ENCODE results near the gene CACNA1H.
A peak's percentile ranks its signal among the peaks of the same experiment; 100 is the strongest.
"Not testable (repeated sequence)": the region's sequence is repeated elsewhere in the genome, so short reads cannot be mapped to it uniquely, and the experiment has no call there.

Gene CACNA1H

DNA sequence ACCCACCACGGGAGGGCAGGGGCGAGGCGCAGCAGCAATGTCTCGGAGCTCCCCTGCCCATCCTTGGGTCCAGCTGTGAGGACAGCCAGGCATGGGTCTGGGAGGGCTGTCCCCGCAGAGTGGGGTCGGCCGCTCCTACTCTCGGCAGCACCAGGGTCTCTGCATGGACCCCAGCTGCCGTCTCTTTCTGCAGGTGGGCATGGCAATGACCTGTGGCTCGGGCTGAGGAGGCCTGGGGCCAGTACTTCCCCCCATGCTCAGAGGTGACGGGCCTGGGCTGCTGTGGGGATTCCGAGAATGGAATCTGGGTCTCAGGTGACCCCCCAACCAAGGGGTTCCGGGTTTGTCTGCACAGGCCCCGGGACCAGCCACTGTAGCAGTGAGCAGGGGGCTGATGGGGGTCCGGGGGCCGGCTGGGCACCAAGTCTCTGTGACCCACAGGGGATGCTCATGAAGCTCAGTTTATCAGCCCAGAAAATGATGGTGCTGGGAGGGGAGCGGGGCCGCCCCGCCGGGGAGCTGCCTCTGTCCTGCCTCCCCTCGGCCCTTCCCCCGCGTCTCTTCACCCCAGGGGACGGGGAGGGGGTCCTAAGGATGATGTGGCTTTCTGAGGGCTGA lies 23.5 kb downstream of the CACNA1H start:
- no peak for DNase-seq

DNA sequence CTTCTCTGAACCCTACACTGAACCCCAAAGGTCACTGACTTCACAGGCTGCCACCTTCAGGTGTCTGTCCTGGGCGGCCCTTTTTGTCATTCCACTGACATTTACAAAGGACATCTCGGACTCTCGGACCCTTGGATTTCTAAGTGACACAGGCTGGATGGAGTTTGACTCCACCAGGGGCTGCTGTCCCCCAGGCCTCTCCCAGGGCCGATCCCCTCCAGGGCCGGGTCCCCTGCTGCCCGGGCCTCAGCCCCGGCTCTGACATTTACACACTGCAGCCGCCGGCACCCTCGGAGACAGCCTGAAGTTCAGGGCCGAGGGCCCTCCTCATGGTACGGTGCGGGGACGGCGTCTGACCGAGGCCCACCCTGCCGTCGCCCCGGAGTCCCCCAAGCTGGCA lies 24.1 kb downstream of the CACNA1H start:
- no peak for DNase-seq

DNA sequence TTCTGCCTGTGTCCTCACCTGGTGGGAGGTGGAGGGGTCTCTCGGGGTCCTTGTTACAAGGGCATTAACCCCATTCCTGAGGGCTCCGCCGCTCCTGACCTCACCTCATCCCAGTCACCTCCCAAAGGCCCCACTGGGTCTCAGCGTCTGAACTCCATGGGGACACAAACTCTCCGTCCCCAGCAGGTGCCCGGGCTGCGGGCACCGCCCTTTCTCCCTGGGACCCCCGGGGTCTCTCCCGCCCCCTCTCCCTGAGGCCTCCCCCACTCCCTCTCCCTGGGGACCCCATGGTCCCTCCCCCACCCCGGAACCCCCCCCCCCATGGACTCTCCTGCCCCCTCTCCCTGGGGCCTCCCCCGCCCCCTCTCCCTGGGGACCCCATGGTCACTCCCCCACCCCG lies 24.8 kb downstream of the CACNA1H start:
- no peak for DNase-seq

DNA sequence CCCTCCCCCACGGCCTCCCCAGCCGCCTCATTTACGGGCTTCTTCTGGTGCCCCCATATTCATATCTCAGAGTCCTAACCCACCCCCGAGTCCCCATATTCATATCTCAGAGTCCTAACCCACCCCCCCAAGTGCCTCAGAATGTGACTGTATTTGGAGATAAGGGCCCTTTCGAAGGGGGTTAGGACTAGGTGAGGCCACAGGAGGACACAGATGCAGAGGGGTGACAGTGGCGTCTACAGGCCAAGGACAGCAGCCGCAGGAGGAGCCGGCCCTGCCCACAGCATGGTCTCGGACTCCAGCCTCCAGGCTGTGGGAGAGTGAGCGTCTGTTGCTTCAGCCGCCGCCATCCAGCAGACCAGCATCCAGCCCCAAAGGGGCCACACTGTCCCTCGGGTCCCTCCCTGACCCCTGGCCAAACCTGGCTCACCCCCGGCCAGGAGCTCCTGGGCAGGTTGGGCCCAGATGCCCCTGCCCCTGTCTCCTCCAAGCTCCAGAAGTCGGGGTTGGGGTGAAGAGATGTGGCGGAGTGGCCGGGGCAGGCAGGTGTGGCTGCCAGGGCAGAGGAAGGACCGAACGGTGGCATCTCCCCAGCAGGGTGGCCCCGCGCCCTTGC lies 25.5 kb downstream of the CACNA1H start:
- DNase-seq = no peak

DNA sequence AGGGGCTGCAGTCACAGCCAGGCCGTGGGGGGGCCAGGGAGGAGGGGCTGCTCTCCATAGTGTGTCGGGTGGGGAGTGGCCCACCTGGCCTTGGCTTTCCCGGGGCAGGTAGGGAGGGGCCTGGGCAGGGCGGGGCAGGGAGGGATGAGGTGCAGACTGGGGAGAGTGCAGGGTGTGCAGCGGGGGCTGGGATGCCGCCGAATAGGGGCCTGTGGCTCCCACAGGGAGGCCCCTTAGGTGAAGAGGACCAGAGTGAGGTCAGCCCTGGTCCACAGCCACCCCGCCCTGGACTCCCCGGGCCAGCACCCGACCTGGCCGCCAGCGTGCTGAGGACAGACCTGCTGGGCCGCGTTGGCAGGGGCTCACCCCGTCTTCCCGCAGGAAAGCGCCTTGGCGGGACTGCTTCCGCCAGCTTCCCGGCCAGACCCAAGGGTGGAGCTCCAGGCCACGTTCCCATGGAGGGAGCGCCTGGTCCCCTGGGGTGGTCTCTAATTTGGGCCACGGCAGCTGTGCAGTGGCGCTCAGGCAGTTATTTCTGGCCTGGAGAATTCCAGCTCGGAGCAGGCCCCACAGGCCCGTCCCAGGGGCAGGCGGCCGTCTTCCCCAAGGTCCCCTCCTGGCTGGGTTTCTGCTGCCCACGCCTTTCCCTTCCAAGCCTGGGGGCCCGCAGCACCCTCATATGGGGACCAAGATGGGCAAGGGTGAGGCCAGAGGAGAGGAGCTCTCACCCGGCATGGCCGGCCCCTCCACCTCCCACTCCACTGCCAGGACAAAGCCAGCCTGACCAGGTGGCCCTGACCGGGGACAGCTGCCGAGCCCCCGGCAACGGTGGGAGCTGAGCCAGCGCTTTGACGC lies 27.9 kb downstream of the CACNA1H start:
- no peak for DNase-seq

DNA sequence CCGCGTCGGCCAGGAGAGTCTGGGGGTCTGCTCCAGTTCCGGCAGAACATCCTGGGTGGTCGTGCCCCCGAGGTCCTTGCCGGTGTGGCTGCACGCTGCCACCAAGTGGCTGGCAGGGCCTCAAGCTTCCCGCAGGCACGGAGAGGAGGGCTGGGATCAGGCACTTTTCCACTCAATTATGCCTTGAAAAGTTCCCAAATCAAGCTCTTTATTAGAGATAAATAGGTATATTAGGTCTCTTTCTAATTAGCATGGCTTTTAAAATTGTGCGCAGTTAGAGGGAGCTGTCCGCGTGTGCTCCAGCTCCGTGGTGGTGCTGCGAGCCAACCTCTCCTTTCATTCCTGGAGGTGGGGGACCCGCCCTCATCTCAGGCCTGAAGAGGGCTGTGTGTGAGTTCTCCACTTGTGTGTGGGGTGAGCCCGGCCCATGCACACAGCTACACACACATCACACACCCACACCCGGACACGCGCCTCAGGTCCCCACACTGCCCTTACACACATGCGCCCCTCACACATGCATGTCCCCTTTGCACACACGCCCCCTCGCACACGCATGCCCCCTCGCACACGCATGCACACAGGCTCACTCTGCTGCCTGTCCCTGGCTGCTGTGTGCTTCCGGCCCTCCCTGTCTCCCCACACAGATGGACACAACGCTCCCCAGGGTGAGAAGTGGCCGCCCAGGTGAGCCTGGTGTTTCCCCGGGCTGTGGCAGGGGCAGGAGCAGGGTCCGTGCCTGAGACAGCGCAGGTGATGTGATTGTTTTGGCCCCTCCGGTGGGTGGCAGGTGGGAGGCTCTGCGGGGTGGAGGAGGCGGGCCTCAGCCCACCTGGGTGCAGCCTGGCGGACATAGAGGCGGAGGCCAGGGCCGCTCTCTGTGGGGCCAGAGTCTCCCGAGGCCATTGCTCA lies 28.8 kb downstream of the CACNA1H start:
- no peak for DNase-seq

DNA sequence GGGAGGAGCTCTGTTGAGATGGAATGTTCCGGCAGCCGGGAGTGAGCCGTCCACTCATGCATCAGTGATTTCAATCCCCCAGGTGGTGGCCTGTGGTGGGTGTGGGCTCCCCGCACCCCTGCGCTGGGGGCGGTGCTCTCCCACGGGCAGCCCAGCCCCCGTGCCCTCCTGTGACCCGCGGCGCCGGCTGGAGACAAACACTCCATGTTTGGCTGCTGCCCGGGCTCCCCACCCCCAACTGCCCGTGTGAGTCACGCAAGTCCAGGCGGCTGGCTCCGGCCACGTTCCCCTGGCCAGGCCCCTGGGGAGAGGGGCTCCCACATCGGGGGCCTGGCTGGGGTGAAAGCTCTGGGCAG lies 29.4 kb downstream of the CACNA1H start:
- DNase-seq = no peak

DNA sequence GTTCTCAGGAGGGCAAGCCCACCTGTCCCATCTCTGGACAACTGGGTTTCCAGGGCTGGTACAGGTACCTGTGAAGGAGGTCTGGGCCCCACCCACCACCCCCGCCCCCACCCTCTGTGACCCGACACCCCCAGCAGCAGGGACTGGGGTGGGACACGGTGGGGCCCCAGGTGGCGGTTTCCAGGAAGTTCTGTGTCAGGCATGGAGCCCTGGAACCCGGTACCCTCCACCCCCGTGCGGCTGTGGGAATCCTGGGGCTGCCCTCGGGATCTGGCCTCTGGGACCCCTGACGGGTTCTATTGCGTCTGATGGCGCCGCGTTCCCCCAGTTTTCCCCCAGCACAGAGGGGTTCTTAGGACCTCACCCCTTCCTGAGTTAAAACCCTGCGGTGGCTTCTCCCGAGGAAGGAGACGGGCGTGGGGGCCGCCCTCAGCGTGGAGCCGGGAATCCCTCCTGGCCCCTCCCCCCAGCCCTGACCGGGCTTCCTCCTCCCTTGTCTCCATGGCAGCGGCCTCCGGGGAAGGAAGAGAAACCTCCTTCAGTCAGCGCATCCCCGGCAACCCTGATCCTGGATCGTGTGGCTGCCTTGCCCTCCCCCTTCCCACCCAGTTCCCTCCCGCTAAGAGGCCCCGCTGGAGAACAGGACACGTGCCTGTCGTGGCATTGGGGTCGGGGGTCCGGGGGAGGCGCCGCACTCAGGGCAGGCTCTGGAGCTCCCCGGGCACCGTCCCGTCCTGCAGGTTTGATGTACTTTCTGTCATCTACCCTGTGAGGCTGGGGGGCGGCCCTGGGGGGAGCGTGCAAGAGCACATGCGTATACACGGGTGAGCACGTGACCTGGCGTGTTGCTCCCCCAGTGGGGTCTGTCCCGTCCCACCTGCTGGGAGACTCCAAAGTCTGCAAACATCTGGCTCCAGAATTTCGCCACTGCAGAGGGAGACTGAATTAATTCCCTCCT lies 30.3 kb downstream of the CACNA1H start:
- DNase-seq = no peak

DNA sequence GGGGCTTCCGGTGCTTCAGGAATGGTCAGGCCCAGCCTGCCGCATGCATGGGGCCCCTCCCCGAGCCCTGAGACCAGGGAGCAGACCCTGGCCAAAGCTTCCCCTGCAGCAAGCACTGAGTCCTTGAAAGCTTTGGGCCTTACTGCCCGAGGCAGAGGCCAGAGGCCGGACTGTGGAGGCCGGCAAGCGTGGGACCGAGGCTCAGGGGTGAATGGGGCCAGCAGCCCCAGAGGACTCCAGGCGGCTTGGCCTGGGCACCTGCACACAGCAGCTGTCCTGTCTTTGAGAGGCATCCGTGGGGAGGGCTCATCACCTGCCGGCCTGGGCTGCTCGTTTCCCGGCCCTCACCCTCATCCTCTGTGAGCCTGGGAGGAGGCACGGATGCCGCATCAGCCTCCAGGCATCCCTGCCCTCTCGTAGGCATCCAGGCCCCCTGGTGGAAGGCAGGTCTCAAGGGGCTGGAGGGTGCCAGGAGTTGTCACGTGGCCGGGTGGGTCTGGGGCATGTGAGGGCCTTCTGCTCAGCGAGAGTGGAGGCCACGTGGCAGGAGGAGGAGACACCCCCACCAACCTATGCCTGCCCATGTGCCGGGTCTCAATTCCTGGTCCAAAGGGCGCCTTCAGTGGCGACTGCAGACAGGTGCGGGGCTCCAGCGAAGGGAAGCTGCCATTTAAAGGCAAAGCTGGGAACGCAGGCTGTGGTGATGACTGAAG lies 31.4 kb downstream of the CACNA1H start:
- DNase-seq = no peak

DNA sequence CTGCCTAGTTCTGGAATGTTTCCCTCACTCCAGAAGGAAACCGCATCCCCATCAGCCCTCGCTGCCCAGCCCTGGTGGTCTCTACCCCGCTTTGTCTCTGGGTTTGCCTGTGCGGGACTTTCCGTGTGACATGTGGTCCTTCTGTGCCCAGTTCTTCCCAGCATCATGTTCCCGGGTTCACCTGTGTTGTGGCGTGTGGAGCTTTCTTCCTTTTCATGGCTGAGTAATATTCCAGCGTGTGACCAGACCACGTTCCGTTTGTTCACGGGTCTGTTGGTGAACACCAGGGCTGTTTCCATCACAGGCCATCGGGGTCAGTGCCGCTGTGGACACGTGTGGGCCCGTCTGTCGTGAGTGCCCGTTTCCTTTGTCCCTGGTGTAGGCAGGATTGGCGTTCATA lies 32.1 kb downstream of the CACNA1H start:
- DNase-seq = no peak

DNA sequence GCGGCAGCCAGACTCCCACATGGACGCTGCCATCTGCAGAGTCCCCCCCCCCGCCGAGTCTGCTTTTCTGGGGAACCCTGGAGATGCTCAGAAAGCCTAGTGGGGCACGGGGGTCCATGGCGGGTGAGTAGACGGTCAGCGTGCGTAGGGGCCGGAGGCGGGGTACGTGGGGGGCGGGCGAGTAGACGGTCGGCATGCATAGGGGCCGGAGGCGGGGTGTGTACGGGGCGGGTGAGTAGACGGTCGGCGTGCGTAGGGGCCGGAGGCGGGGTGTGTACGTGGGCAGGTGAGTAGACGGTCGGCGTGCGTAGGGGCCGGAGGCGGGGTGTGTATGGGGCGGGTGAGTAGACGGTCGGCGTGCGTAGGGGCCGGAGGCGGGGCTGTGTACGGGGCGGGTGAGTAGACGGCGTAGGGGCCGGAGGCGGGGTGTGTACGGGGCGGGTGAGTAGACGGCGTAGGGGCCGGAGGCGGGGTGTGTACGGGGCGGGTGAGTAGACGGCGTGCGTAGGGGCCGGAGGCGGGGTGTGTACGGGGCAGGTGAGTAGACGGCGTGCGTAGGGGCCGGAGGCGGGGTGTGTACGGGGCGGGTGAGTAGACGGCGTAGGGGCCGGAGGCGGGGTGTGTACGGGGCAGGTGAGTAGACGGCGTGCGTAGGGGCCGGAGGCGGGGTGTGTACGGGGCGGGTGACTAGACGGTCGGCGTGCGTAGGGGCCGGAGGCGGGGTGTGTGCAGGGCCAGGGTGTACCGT lies 32.7 kb downstream of the CACNA1H start:
- not testable (repeated sequence) for DNase-seq

DNA sequence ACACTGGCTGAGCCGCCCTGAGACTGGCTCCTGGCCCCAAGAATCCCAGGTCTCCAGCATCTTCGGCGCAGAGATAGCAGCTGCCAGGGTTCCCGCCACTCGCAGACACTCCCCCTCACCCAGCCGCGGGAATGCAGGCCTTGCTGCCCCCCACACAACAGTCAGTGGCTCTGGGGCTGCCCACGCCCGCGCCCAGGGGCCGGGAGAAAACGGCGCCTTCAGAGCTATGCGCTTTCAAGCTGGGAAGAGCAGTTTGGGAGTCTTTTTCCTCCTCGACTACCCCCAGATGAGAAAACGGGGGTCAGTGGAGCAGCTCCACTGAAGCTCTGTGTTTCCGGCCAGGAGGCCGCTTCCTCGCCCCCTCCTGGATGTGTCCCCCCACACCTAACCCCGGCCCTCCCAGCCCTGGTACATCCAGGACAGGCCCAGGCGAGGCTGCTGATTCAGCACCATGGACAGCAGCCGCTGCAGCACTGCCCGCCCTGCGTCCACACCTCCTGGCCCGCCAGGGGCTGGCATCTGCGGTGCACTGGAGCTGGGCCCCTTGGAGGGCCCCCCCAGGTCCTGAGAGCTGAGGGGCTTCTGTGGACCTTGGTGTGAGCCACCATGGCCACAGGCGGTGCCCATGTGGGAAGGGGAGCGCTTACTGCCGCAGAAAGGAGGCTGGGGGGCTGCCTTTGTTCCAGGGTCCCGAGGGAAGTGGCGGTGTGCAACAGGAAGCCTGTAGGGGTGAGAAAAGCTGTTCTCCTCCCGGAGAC lies 35.7 kb downstream of the CACNA1H start:
- peak; percentile 6 for DNase-seq

DNA sequence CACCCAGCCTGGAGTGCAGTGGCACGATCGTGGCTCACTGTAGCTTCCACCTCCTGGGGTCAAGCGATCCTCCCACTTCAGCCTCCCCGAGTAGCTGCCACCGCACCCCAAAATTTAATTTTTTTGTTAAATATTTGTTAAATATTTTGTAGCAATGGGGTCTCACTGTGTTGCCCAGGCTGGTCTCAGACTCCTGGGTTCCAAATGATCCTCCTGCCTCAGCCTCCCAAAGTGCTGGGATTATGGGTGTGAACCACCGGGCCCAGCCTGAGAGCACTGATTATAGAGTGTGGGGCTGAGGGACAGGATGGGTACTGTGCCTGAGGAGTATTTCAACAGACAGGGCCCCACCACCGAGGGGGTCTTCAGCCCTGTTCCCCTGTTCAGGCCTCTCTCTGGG lies 36.5 kb downstream of the CACNA1H start:
- DNase-seq = no peak

DNA sequence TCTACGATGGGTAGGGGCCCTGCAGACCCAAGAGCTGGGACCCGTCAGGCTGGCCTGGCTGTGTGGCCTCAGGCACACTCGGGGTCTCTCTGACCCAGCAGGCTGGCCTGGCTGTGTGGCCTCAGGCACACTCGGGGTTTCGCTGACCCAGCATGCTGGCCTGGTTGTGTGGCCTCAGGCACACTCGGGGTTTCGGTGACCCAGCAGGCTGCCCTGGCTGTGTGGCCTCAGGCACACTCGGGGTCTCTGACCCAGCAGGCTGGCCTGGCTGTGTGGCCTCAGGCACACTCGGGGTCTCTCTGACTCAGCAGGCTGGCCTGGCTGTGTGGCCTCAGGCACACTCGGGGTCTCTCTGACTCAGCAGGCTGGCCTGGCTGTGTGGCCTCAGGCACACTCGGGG lies 37.9 kb downstream of the CACNA1H start:
- not testable (repeated sequence) for DNase-seq

DNA sequence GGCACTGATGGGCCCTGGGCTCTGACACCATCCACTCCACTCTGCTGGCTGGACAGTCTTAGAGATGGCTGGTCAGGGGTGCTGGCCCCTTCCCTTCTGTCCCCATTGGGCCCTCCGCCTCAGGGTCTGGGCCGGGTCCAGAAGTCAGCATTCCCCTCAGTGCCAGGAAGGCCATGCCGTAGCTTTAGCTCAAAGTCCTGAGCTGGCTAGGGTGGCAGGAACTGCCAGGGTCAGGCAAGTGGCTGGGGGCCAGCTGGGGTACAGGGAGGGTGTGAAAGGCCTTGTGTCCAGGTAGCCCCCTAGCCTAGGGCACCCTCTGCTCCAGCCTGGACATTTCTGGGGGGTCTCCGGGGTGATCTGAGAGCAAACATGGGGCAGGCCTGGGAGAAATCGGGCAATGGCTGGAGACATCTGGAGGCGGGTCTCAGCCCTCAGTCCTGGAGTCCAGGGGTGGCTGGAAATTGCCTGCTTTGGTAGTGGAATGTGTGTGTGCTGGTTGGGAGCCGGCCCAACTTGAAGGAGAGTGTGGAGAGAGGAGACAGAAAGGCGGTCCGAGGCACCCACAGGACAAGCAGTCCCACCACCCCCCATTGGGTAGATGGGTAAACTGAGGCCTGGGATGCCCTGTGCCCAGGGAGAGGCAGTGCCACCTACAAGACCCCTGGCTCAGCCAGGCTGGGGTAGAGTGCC lies 39.6 kb downstream of the CACNA1H start:
- DNase-seq = no peak

DNA sequence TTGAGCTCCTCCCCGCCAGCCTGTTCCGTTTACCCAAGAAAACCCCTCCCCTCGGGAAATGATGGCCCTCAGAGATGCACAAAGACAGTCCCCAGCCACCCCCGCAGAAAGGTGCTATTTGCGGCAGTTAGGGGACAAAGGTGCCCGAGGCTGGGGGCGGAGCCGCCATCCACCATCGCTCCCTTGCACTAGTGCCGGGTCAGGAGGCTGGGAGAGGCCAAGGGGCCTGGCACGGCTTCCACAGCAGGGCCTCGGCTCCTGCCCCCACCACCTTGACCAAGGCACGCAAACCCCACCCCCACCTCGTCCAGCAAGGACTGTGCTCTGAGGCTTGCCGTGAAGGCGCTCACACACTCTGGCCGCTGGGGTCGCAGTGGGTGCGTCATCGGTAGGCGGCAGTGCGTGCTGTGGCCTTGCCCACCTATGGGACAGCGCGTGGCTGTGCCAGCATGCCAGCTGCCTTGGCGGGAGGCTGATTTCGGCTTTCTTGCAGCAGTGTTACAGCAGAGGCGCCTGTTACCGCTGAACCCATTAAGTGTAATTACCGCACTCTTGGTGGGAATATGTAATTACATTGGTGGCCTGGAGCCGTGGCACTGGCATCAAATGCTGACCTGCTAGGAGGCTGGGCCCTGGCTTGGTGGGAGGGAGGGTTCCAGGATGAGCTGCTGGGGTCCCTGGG lies 40.4 kb downstream of the CACNA1H start:
- DNase-seq = no peak

DNA sequence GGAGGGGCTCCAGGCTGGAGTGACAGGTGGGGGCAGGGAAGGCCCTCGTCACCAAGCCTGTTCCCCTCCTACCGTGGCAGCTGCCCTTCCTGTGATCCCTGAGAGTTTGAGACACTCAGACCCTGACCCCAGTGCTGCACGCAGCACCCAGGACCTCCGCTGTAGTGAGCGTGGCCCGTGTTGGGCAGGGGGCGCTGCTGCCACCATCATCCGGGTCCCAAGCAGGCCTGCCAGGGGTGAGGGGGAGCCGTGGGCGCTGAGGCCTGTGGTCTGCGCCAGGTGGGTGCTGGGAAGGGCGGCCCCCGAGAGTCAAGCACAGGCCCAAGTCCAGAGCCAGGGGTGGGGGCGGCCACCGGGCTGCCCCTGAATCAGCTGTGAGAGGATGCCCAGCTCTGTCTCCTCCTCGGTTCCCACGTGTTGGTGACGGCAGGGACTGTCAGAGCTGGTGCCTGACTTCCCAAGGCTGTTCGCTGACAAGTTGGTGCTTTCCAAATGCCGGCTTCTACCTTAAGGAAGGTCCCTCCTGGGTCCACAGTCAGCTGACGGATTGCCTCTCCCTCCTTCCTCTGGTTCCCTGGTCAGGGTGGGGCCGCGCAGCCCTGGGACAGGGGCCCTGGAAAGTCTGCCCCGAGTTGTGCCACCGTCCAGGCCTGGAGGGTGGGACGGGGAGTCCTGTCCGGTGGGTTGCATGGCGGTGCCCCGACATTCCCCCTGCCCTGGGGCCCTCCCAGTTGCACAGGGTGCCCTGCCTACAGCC lies 41.1 kb downstream of the CACNA1H start:
- DNase-seq = no peak

Measured in activated effector memory CD4-positive, alpha-beta T cell treated with Interleukin-2 at 50 U/mL for 16 hours (primary cell).